Spleen (tissue), 13 donors: Measurements from ENCODE around the gene C1GALT1. TPM values are rescaled to one million over a fixed set of nuclear protein-coding genes. Genes with fewer than 3 reads are reported as not detected.
A peak's percentile ranks its signal among the peaks of the same experiment; 100 is the strongest.
"Not testable (repeated sequence)": the region's sequence is repeated elsewhere in the genome, so short reads cannot be mapped to it uniquely, and the experiment has no call there.

Source experiments
- DNase-seq: peaks from one replicate; pipeline ENCODE4 v3.0.0-alpha.2; 2020
- H3K27ac ChIP-seq, 8 donors: fragments of 200-600 bp; sonication (generic) in 7 of 8; 1 replicate in 4 of 8; 2 replicates in 4 of 8; pipeline versions ENCODE4 v1.5.0 to v1.8.0; 2016 to 2021; ENCODE audit warnings: inconsistent platforms in 4 of 8, mild to moderate bottlenecking in 4 of 8, moderate library complexity in 1 of 8
- H3K27me3 ChIP-seq, 7 donors: fragments of 200-600 bp; sonication (generic) in 6 of 7; replicated peaks in 1 of 7; 1 replicate in 4 of 7; 2 replicates in 3 of 7; pipeline versions ENCODE4 v1.5.0 to v1.8.0; 2016 to 2021; ENCODE audit warnings: inconsistent platforms in 3 of 7, mild to moderate bottlenecking in 1 of 7
- H3K36me3 ChIP-seq, 6 donors: fragments of 200-600 bp; sonication (generic) in 5 of 6; 1 replicate in 4 of 6; 2 replicates in 2 of 6; pipeline versions ENCODE4 v1.5.0 to v1.8.0; 2016 to 2021; ENCODE audit warnings: inconsistent platforms in 2 of 6
- H3K4me1 ChIP-seq, 6 donors: fragments of 200-600 bp; sonication (generic) in 5 of 6; 1 replicate in 3 of 6; 2 replicates in 3 of 6; pipeline versions ENCODE4 v1.5.0 to v1.8.0; 2016 to 2021; ENCODE audit warnings: inconsistent platforms in 3 of 6
- H3K4me3 ChIP-seq, 8 donors: fragments of 200-600 bp; sonication (generic) in 7 of 8; 1 replicate in 4 of 8; 2 replicates in 4 of 8; pipeline versions ENCODE4 v1.5.0 to v1.8.0; 2016 to 2021; ENCODE audit warnings: inconsistent platforms in 4 of 8, mild to moderate bottlenecking in 4 of 8, moderate library complexity in 2 of 8
- H3K9me3 ChIP-seq, 8 donors: fragments of 200-600 bp; sonication (generic) in 7 of 8; 1 replicate in 4 of 8; 2 replicates in 4 of 8; pipeline versions ENCODE4 v1.5.0 to v1.8.0; 2016 to 2021; ENCODE audit warnings: inconsistent platforms in 4 of 8
- CTCF ChIP-seq, 11 experiments: fragments of 200-600 bp in 7 of 11; fragments of 450-650 bp in 4 of 11; sonication (generic) in 4 of 11; IDR thresholded peaks in 8 of 11; conservative IDR thresholded peaks in 3 of 11; 1 replicate in 7 of 11; 2 replicates in 4 of 11; pipeline versions ENCODE4 v1.4.0 to v1.8.0; 2016 to 2021; ENCODE audit warnings: antibody characterized with exemption in 11 of 11, inconsistent platforms in 4 of 11, mild to moderate bottlenecking in 1 of 11
- POLR2A ChIP-seq, 3 donors: fragments of 450-650 bp; IDR thresholded peaks; one replicate each; pipeline ENCODE4 v1.5.1; 2017; ENCODE audit warnings: antibody characterized with exemption in 3 of 3, mild to moderate bottlenecking in 1 of 3
- POLR2AphosphoS5 ChIP-seq, 3 donors: sonication (generic); formaldehyde crosslinking; IDR thresholded peaks; one replicate each; pipeline ENCODE4 v1.5.1; 2017; ENCODE audit warnings: antibody characterized with exemption in 3 of 3
- WGBS, 5 donors: extraction: QIAGEN DNeasy Blood & Tissue Kit in 3 of 5; methylation state at CpG; one replicate each; pipeline versions ENCODE4 v1.1.5 to v1.1.7; 2013 to 2018; 5-methylcytosine and 5-hydroxymethylcytosine counted together
- intact Hi-C: fragments of 100-400 bp; cut with DNase I; formaldehyde crosslinking; loops from one replicate; pipeline ENCODE4 v1.15.0; 2023; ENCODE audit warnings: low total_unique reads
- long read RNA-seq, 2 donors: transcript quantifications; one replicate each; lab custom pipeline, GENCODE V29; 2026
- polyA plus RNA-seq, 3 donors: library from polyadenylated mRNA; stranded (reverse); fragments of 200-250 nt; gene quantifications; one replicate each; pipeline ENCODE4 v1.2.1, GENCODE V29; 2013
- total RNA-seq, 7 donors: library from RNA; depleted of rRNA in 3 of 7; stranded (reverse); fragments of >200 nt in 3 of 7; fragmentation: NEBNext Ultra II Directional in 4 of 7; extraction: Animal tissue kit (Norgen Biotek cat#: 25700) in 4 of 7; gene quantifications; one replicate each; pipeline versions ENCODE4 v1.1.0 to v1.2.1, GENCODE V29; 2016 to 2021
- donor health status: healthy with polysubstance abuse.
- donor health status: DM: no; HTN: no; CAD: no; lungs with moderate emphysema.
- donor health status: DM: no; HTN: no; CAD: no.
- donor health status: Bipolar disorder and iron deficiency.
- donor health status: healthy.
- donor health status: DM: no; HTN: no; CAD: no.
- donor health status: DM: yes; HTN: yes; CAD: no.

The C1GALT1 gene
- total RNA-seq (10 to 100 TPM; 36.9 to 61.2 (median 43.3) TPM), polyA plus RNA-seq (1 to 10 TPM; 6.9 to 9.2 (median 7.9) TPM)
- long read RNA-seq, donor 1, full-length matches to known transcripts: 9 of 17 reads
- long read RNA-seq, donor 1, partial matches to known transcripts: 8 of 17 reads
- long read RNA-seq, donor 1, other reads (novel, unspliced or antisense): 0 of 17 reads
- long read RNA-seq, donor 2, full-length matches to known transcripts: 9 of 15 reads
- long read RNA-seq, donor 2, partial matches to known transcripts: 6 of 15 reads
- long read RNA-seq, donor 2, other reads (novel, unspliced or antisense): 0 of 15 reads

- peak within 1 kb of the TSS; percentile 94 to 100 (median 99) for H3K27ac ChIP-seq
- H3K9me3 ChIP-seq: no peaks in the 10 kb centered on the region
- intact Hi-C loops: loop anchor here (10.0 kb wide), 2 partner anchors 62 to 242 kb away; no protein-coding TSS in a partner anchor
- H3K36me3 ChIP-seq: peaks cover 0 to 12% (median 0%) of the 10 kb centered on the region in 6 donors
- H3K4me1 ChIP-seq: peaks cover 21 to 58% (median 41%) of the 10 kb centered on the region in 6 donors
- peak within 1 kb of the TSS; percentile 47 to 92 (median 82) for H3K4me3 ChIP-seq
- 0% methylated on average over 37 to 82 of the region's 82 CpGs for WGBS, 5 donors
- DNase-seq: peak; percentile 99
- no peaks in the 10 kb centered on the region for H3K27me3 ChIP-seq
- TF ChIP-seq POLR2AphosphoS5 (IDR thresholded peaks at IDR 0.05) (peak; percentile 98 to 99 (median 98)), CTCF (IDR thresholded peaks at IDR 0.05 in 8 of 11, conservative IDR thresholded peaks at IDR 0.05 in 3 of 11) (peak; percentile 29 to 81 (median 58)), POLR2A (IDR thresholded peaks at IDR 0.05) (peak; percentile 64 to 96 (median 86))
These were observed at the start of gene C1GALT1 for GRCh38 chr7:7182156-7183060. TSS of gene C1GALT1 (plus strand) at chr7:7182544. CDS start at chr7:7234320, 51,776 bp downstream.

GRCh38 chr7:7134046-7134445 is 48.3 kb upstream of the C1GALT1 start:
- Histone ChIP-seq H3K9me3 (peaks cover 0 to 5% (median 0%) of the 10 kb centered on the region in 8 donors), H3K4me1 (no peaks in the 10 kb centered on the region), H3K27ac (no peak overlapping the region), H3K27me3 (no peaks in the 10 kb centered on the region), H3K4me3 (no peak overlapping the region), H3K36me3 (no peaks in the 10 kb centered on the region)
- TF ChIP-seq POLR2A (IDR thresholded peaks at IDR 0.05) (no peak), CTCF (IDR thresholded peaks at IDR 0.05 in 8 of 11, conservative IDR thresholded peaks at IDR 0.05 in 3 of 11) (no peak), POLR2AphosphoS5 (IDR thresholded peaks at IDR 0.05) (no peak)
- intact Hi-C loops: no loop called here
- DNase-seq: no peak
- WGBS, 5 donors: 75 to 91% (median 89%) methylated on average over 2 of the region's 2 CpGs

GRCh38 chr7:7135074-7135473 is 47.3 kb upstream of the C1GALT1 start:
- WGBS, 5 donors: 54 to 100% (median 94%) methylated on average over 1 of the region's 1 CpG
- intact Hi-C loops: no loop called here
- TF ChIP-seq POLR2AphosphoS5 (IDR thresholded peaks at IDR 0.05) (no peak), POLR2A (IDR thresholded peaks at IDR 0.05) (no peak), CTCF (IDR thresholded peaks at IDR 0.05 in 8 of 11, conservative IDR thresholded peaks at IDR 0.05 in 3 of 11) (no peak)
- no peak for DNase-seq
- Histone ChIP-seq H3K4me1 (no peaks in the 10 kb centered on the region), H3K4me3 (no peak overlapping the region), H3K27ac (no peak overlapping the region), H3K9me3 (peaks cover 0 to 6% (median 0%) of the 10 kb centered on the region in 8 donors), H3K27me3 (no peaks in the 10 kb centered on the region), H3K36me3 (no peaks in the 10 kb centered on the region)

GRCh38 chr7:7135924-7136323 is 46.4 kb upstream of the C1GALT1 start:
- intact Hi-C loops: not testable (repeated sequence)

More at GRCh38 chr7:7135924-7136323, 46.4 kb upstream of the C1GALT1 start:
- H3K27ac ChIP-seq: peak overlapping the region in 3 of 8 donors; percentile 18 to 27 (median 20)
- not testable (repeated sequence) for H3K9me3 ChIP-seq, H3K4me1 ChIP-seq, H3K4me3 ChIP-seq, DNase-seq, H3K27me3 ChIP-seq, H3K36me3 ChIP-seq
- WGBS, 5 donors: 68 to 83% (median 74%) methylated on average over 1 of the region's 1 CpG
